Measurements from ENCODE around the gene ZNF407.

Gene ZNF407

GRCh38 chr18:74604774-74605173 is 7.1 kb downstream of the ZNF407 start:
- TF ChIP-seq CTCF (IDR thresholded peaks at IDR 0.05): no peak
- H3K27me3 ChIP-seq (ENCODE audit: control insufficient read depth, insufficient read depth, low read length): no peaks in the 10 kb centered on the region
- no peak overlapping the region for H3K27ac ChIP-seq
- peaks cover 31% of the 10 kb centered on the region for H3K79me2 ChIP-seq
- no peaks in the 10 kb centered on the region for H3K9me3 ChIP-seq (ENCODE audit: control insufficient read depth, low read length)
- H3K9ac ChIP-seq: no peak overlapping the region
- H2AFZ ChIP-seq: no peak overlapping the region
- no peak overlapping the region for H3K4me3 ChIP-seq (ENCODE audit: low read depth, low read length)
- no peak overlapping the region for H3K4me2 ChIP-seq (ENCODE audit: low read length)
- peaks cover 6% of the 10 kb centered on the region for H3K4me1 ChIP-seq
- no peaks in the 10 kb centered on the region for H3K36me3 ChIP-seq (ENCODE audit: control insufficient read depth, insufficient read depth, low read length)

- TF ChIP-seq CTCF (IDR thresholded peaks at IDR 0.05): no peak
- no peaks in the 10 kb centered on the region for H3K36me3 ChIP-seq (ENCODE audit: control insufficient read depth, insufficient read depth, low read length)
- no peak overlapping the region for H3K27ac ChIP-seq
Measured at GRCh38 chr18:74608681-74609080, 11.0 kb downstream of the ZNF407 start.

GRCh38 chr18:74609535-74609934 is 11.9 kb downstream of the ZNF407 start:
- no peak for TF ChIP-seq CTCF (IDR thresholded peaks at IDR 0.05)
- Histone ChIP-seq H3K4me3 (ENCODE audit: low read depth, low read length) (no peak overlapping the region), H3K4me1 (peaks cover 2% of the 10 kb centered on the region), H3K9me3 (ENCODE audit: control insufficient read depth, low read length) (no peaks in the 10 kb centered on the region), H3K27ac (no peak overlapping the region), H3K79me2 (peaks cover 11% of the 10 kb centered on the region), H2AFZ (no peak overlapping the region), H3K9ac (no peak overlapping the region), H3K4me2 (ENCODE audit: low read length) (no peak overlapping the region), H3K27me3 (ENCODE audit: control insufficient read depth, insufficient read depth, low read length) (no peaks in the 10 kb centered on the region), H3K36me3 (ENCODE audit: control insufficient read depth, insufficient read depth, low read length) (no peaks in the 10 kb centered on the region)

More at GRCh38 chr18:74608681-74609080, 11.0 kb downstream of the ZNF407 start:
- Histone ChIP-seq H3K4me2 (ENCODE audit: low read length) (no peak overlapping the region), H3K4me1 (peaks cover 6% of the 10 kb centered on the region), H3K4me3 (ENCODE audit: low read depth, low read length) (no peak overlapping the region), H3K27me3 (ENCODE audit: control insufficient read depth, insufficient read depth, low read length) (no peaks in the 10 kb centered on the region), H2AFZ (no peak overlapping the region), H3K9me3 (ENCODE audit: control insufficient read depth, low read length) (no peaks in the 10 kb centered on the region), H3K79me2 (peaks cover 18% of the 10 kb centered on the region), H3K9ac (no peak overlapping the region)

- no peaks in the 10 kb centered on the region for H3K27me3 ChIP-seq (ENCODE audit: control insufficient read depth, insufficient read depth, low read length)
- no peak overlapping the region for H2AFZ ChIP-seq
- no peaks in the 10 kb centered on the region for H3K4me1 ChIP-seq
Measured at GRCh38 chr18:74610051-74610615, 12.5 kb downstream of the ZNF407 start.

More at GRCh38 chr18:74610051-74610615, 12.5 kb downstream of the ZNF407 start:
- no peak overlapping the region for H3K9ac ChIP-seq
- H3K27ac ChIP-seq: no peak overlapping the region
- H3K4me3 ChIP-seq (ENCODE audit: low read depth, low read length): no peak overlapping the region
- no peak overlapping the region for H3K4me2 ChIP-seq (ENCODE audit: low read length)
- peaks cover 14% of the 10 kb centered on the region for H3K79me2 ChIP-seq
- no peaks in the 10 kb centered on the region for H3K36me3 ChIP-seq (ENCODE audit: control insufficient read depth, insufficient read depth, low read length)
- TF ChIP-seq CTCF (IDR thresholded peaks at IDR 0.05): no peak
- H3K9me3 ChIP-seq (ENCODE audit: control insufficient read depth, low read length): no peaks in the 10 kb centered on the region

All from parathyroid adenoma (tissue), 2 donors.